Measurements from ENCODE around the gene STK36.

The STK36 gene

GRCh38 chr2:218642121-218642656, 29.7 kb upstream of the STK36 start:
- Histone ChIP-seq H3K4me2 (ENCODE audit: low read length, poor library complexity, severe bottlenecking) (no peak overlapping the region), H2BK15ac (ENCODE audit: low read depth, poor library complexity, severe bottlenecking) (no peak overlapping the region), H3K36me3 (ENCODE audit: control insufficient read depth in 1 of 2, insufficient read depth in 2 of 2, low read depth in 1 of 2, low read length in 2 of 2) (peaks cover 59 to 85% of the 10 kb centered on the region in 2 experiments), H3K9ac (ENCODE audit: low read length) (no peak overlapping the region), H2AFZ (ENCODE audit: low read depth, low read length) (no peak overlapping the region), H2BK12ac (ENCODE audit: low read length in 2 of 2) (no peak overlapping the region), H3K79me1 (replicated peaks; ENCODE audit: low read length, poor library complexity, severe bottlenecking) (peaks cover 38% of the 10 kb centered on the region), H3K18ac (ENCODE audit: low read depth in 1 of 2, low read length in 2 of 2) (no peak overlapping the region), H2AK5ac (ENCODE audit: low read length, severe bottlenecking) (no peak overlapping the region), H4K8ac (ENCODE audit: low read length) (no peak overlapping the region), H4K91ac (ENCODE audit: low read length) (no peak overlapping the region), H3K4me3 (ENCODE audit: insufficient read depth in 1 of 2, low read depth in 1 of 2, low read length in 2 of 2) (no peak overlapping the region), H2BK120ac (ENCODE audit: low read depth, low read length) (no peak overlapping the region), H3K4ac (ENCODE audit: low read depth in 1 of 2, low read length in 2 of 2) (no peak overlapping the region), H3K4me1 (ENCODE audit: control insufficient read depth, insufficient read depth, low read depth, low read length) (peaks cover 25% of the 10 kb centered on the region), H3K14ac (ENCODE audit: low read length in 2 of 2) (no peak overlapping the region), H3K27me3 (ENCODE audit: control insufficient read depth in 1 of 2, insufficient read depth in 1 of 2, low read length in 2 of 2) (no peaks in the 10 kb centered on the region), H3K9me3 (ENCODE audit: control insufficient read depth, low read length) (no peaks in the 10 kb centered on the region), H2BK5ac (ENCODE audit: low read depth, low read length, poor library complexity, severe bottlenecking) (no peak overlapping the region), H3K23ac (ENCODE audit: low read length in 2 of 2) (no peak overlapping the region), H3K27ac (ENCODE audit: low read length, poor library complexity, severe bottlenecking) (no peak overlapping the region)
- DNase-seq: no peak
- 98% methylated on average over 18 of the region's 18 CpGs for WGBS

- no peak overlapping the region for H3K27ac ChIP-seq (ENCODE audit: low read length, poor library complexity, severe bottlenecking)
- H3K14ac ChIP-seq (ENCODE audit: low read length in 2 of 2): no peak overlapping the region
- H2AK5ac ChIP-seq (ENCODE audit: low read length, severe bottlenecking): no peak overlapping the region
- H2BK120ac ChIP-seq (ENCODE audit: low read depth, low read length): no peak overlapping the region
- no peak overlapping the region for H3K9ac ChIP-seq (ENCODE audit: low read length)
- H3K36me3 ChIP-seq (ENCODE audit: control insufficient read depth in 1 of 2, insufficient read depth in 2 of 2, low read depth in 1 of 2, low read length in 2 of 2): peaks cover 62 to 84% of the 10 kb centered on the region in 2 experiments
- no peak overlapping the region for H3K4me3 ChIP-seq (ENCODE audit: insufficient read depth in 1 of 2, low read depth in 1 of 2, low read length in 2 of 2)
- H2BK5ac ChIP-seq (ENCODE audit: low read depth, low read length, poor library complexity, severe bottlenecking): no peak overlapping the region
- peaks cover 25% of the 10 kb centered on the region for H3K4me1 ChIP-seq (ENCODE audit: control insufficient read depth, insufficient read depth, low read depth, low read length)
- H3K4me2 ChIP-seq (ENCODE audit: low read length, poor library complexity, severe bottlenecking): no peak overlapping the region
- H4K8ac ChIP-seq (ENCODE audit: low read length): no peak overlapping the region
- H3K79me1 ChIP-seq (replicated peaks; ENCODE audit: low read length, poor library complexity, severe bottlenecking): peaks cover 36% of the 10 kb centered on the region
- no peak overlapping the region for H2AFZ ChIP-seq (ENCODE audit: low read depth, low read length)
- H2BK15ac ChIP-seq (ENCODE audit: low read depth, poor library complexity, severe bottlenecking): no peak overlapping the region
- DNase-seq: no peak
- H3K23ac ChIP-seq (ENCODE audit: low read length in 2 of 2): no peak overlapping the region
- no peaks in the 10 kb centered on the region for H3K9me3 ChIP-seq (ENCODE audit: control insufficient read depth, low read length)
- H4K91ac ChIP-seq (ENCODE audit: low read length): no peak overlapping the region
- no peaks in the 10 kb centered on the region for H3K27me3 ChIP-seq (ENCODE audit: control insufficient read depth in 1 of 2, insufficient read depth in 1 of 2, low read length in 2 of 2)
- H2BK12ac ChIP-seq (ENCODE audit: low read length in 2 of 2): no peak overlapping the region
- H3K18ac ChIP-seq (ENCODE audit: low read depth in 1 of 2, low read length in 2 of 2): no peak overlapping the region
- 96% methylated on average over 17 of the region's 17 CpGs for WGBS
- no peak overlapping the region for H3K4ac ChIP-seq (ENCODE audit: low read depth in 1 of 2, low read length in 2 of 2)
These were observed 29.1 kb upstream of the STK36 start for GRCh38 chr2:218642786-218643185.

GRCh38 chr2:218643751-218644310, 28.1 kb upstream of the STK36 start:
- Histone ChIP-seq H2AK5ac (ENCODE audit: low read length, severe bottlenecking) (peak overlapping the region; percentile 91), H2AFZ (ENCODE audit: low read depth, low read length) (no peak overlapping the region), H3K9ac (ENCODE audit: low read length) (no peak overlapping the region), H3K4me1 (ENCODE audit: control insufficient read depth, insufficient read depth, low read depth, low read length) (peaks cover 23% of the 10 kb centered on the region), H3K23ac (ENCODE audit: low read length in 2 of 2) (no peak overlapping the region), H3K14ac (ENCODE audit: low read length in 2 of 2) (no peak overlapping the region), H3K9me3 (ENCODE audit: control insufficient read depth, low read length) (no peaks in the 10 kb centered on the region), H2BK5ac (ENCODE audit: low read depth, low read length, poor library complexity, severe bottlenecking) (no peak overlapping the region), H2BK120ac (ENCODE audit: low read depth, low read length) (no peak overlapping the region), H3K27me3 (ENCODE audit: control insufficient read depth in 1 of 2, insufficient read depth in 1 of 2, low read length in 2 of 2) (no peaks in the 10 kb centered on the region), H3K27ac (ENCODE audit: low read length, poor library complexity, severe bottlenecking) (peak overlapping the region; percentile 98), H3K4me2 (ENCODE audit: low read length, poor library complexity, severe bottlenecking) (no peak overlapping the region), H3K4me3 (ENCODE audit: insufficient read depth in 1 of 2, low read depth in 1 of 2, low read length in 2 of 2) (no peak overlapping the region), H2BK15ac (ENCODE audit: low read depth, poor library complexity, severe bottlenecking) (no peak overlapping the region), H3K36me3 (ENCODE audit: control insufficient read depth in 1 of 2, insufficient read depth in 2 of 2, low read depth in 1 of 2, low read length in 2 of 2) (peaks cover 60 to 84% of the 10 kb centered on the region in 2 experiments), H4K91ac (ENCODE audit: low read length) (no peak overlapping the region), H4K8ac (ENCODE audit: low read length) (no peak overlapping the region), H3K79me1 (replicated peaks; ENCODE audit: low read length, poor library complexity, severe bottlenecking) (peaks cover 31% of the 10 kb centered on the region), H3K4ac (ENCODE audit: low read depth in 1 of 2, low read length in 2 of 2) (no peak overlapping the region), H3K18ac (ENCODE audit: low read depth in 1 of 2, low read length in 2 of 2) (no peak overlapping the region), H2BK12ac (ENCODE audit: low read length in 2 of 2) (no peak overlapping the region)
- WGBS: 97% methylated on average over 6 of the region's 10 CpGs
- DNase-seq: no peak

- H4K91ac ChIP-seq (ENCODE audit: low read length): no peak overlapping the region
- peak overlapping the region; percentile 98 for H3K27ac ChIP-seq (ENCODE audit: low read length, poor library complexity, severe bottlenecking)
- no peaks in the 10 kb centered on the region for H3K9me3 ChIP-seq (ENCODE audit: control insufficient read depth, low read length)
- H3K14ac ChIP-seq (ENCODE audit: low read length in 2 of 2): no peak overlapping the region
- no peak overlapping the region for H3K4me3 ChIP-seq (ENCODE audit: insufficient read depth in 1 of 2, low read depth in 1 of 2, low read length in 2 of 2)
- no peak overlapping the region for H2BK120ac ChIP-seq (ENCODE audit: low read depth, low read length)
- peak overlapping the region; percentile 91 for H2AK5ac ChIP-seq (ENCODE audit: low read length, severe bottlenecking)
- no peak overlapping the region for H4K8ac ChIP-seq (ENCODE audit: low read length)
- 96% methylated on average over 11 of the region's 11 CpGs for WGBS
- H2AFZ ChIP-seq (ENCODE audit: low read depth, low read length): no peak overlapping the region
- no peak overlapping the region for H2BK15ac ChIP-seq (ENCODE audit: low read depth, poor library complexity, severe bottlenecking)
- H3K27me3 ChIP-seq (ENCODE audit: control insufficient read depth in 1 of 2, insufficient read depth in 1 of 2, low read length in 2 of 2): no peaks in the 10 kb centered on the region
- no peak overlapping the region for H3K4ac ChIP-seq (ENCODE audit: low read depth in 1 of 2, low read length in 2 of 2)
- peaks cover 23% of the 10 kb centered on the region for H3K4me1 ChIP-seq (ENCODE audit: control insufficient read depth, insufficient read depth, low read depth, low read length)
- H3K4me2 ChIP-seq (ENCODE audit: low read length, poor library complexity, severe bottlenecking): no peak overlapping the region
- no peak overlapping the region for H3K23ac ChIP-seq (ENCODE audit: low read length in 2 of 2)
- H3K18ac ChIP-seq (ENCODE audit: low read depth in 1 of 2, low read length in 2 of 2): no peak overlapping the region
- H3K9ac ChIP-seq (ENCODE audit: low read length): peak overlapping the region; percentile 68
- H3K36me3 ChIP-seq (ENCODE audit: control insufficient read depth in 1 of 2, insufficient read depth in 2 of 2, low read depth in 1 of 2, low read length in 2 of 2): peaks cover 58 to 86% of the 10 kb centered on the region in 2 experiments
- H2BK12ac ChIP-seq (ENCODE audit: low read length in 2 of 2): no peak overlapping the region
- peaks cover 29% of the 10 kb centered on the region for H3K79me1 ChIP-seq (replicated peaks; ENCODE audit: low read length, poor library complexity, severe bottlenecking)
- no peak for DNase-seq
- peak overlapping the region; percentile 47 for H2BK5ac ChIP-seq (ENCODE audit: low read depth, low read length, poor library complexity, severe bottlenecking)
These were observed 27.2 kb upstream of the STK36 start for GRCh38 chr2:218644721-218645120.
